Measurements from ENCODE around the gene ADGRB2. TPM values are rescaled to one million over a fixed set of nuclear protein-coding genes. Genes with fewer than 3 reads are reported as not detected.

The ADGRB2 gene
- total RNA-seq, 1 donor from 2014 or later, result 2.6 TPM

GRCh38 chr1:31795096-31795675 lies 31.0 kb upstream of the ADGRB2 start:
- no peak for DNase-seq (ENCODE audit: extremely low read depth, low read depth, low spot score)

- no peak for DNase-seq (ENCODE audit: extremely low read depth, low read depth, low spot score)
These were observed 29.6 kb upstream of the ADGRB2 start for GRCh38 chr1:31793586-31794285.

GRCh38 chr1:31793086-31793485 lies 28.9 kb upstream of the ADGRB2 start:
- no peak for DNase-seq (ENCODE audit: extremely low read depth, low read depth, low spot score)

GRCh38 chr1:31792541-31792940 lies 28.4 kb upstream of the ADGRB2 start:
- no peak for DNase-seq (ENCODE audit: extremely low read depth, low read depth, low spot score)

GRCh38 chr1:31792116-31792515 lies 28.0 kb upstream of the ADGRB2 start:
- no peak for DNase-seq (ENCODE audit: extremely low read depth, low read depth, low spot score)

GRCh38 chr1:31791131-31791858 lies 27.2 kb upstream of the ADGRB2 start:
- no peak for DNase-seq (ENCODE audit: extremely low read depth, low read depth, low spot score)

- no peak for DNase-seq (ENCODE audit: extremely low read depth, low read depth, low spot score)
These were observed 26.5 kb upstream of the ADGRB2 start for GRCh38 chr1:31790641-31791091.

GRCh38 chr1:31790140-31790539 lies 26.0 kb upstream of the ADGRB2 start:
- no peak for DNase-seq (ENCODE audit: extremely low read depth, low read depth, low spot score)

- DNase-seq (ENCODE audit: extremely low read depth, low read depth, low spot score), result no peak
These were observed 25.3 kb upstream of the ADGRB2 start for GRCh38 chr1:31789259-31790065.

- DNase-seq (ENCODE audit: extremely low read depth, low read depth, low spot score), result no peak
These were observed 24.7 kb upstream of the ADGRB2 start for GRCh38 chr1:31788825-31789256.

GRCh38 chr1:31788138-31788824 lies 24.1 kb upstream of the ADGRB2 start:
- DNase-seq (ENCODE audit: extremely low read depth, low read depth, low spot score), result peak; percentile 64

GRCh38 chr1:31787786-31788137 lies 23.6 kb upstream of the ADGRB2 start:
- no peak for DNase-seq (ENCODE audit: extremely low read depth, low read depth, low spot score)

GRCh38 chr1:31787261-31787660 lies 23.1 kb upstream of the ADGRB2 start:
- no peak for DNase-seq (ENCODE audit: extremely low read depth, low read depth, low spot score)

- DNase-seq (ENCODE audit: extremely low read depth, low read depth, low spot score), result no peak
These were observed 22.4 kb upstream of the ADGRB2 start for GRCh38 chr1:31786366-31787060.

- no peak for DNase-seq (ENCODE audit: extremely low read depth, low read depth, low spot score)
These were observed 21.8 kb upstream of the ADGRB2 start for GRCh38 chr1:31785947-31786290.

- DNase-seq (ENCODE audit: extremely low read depth, low read depth, low spot score), result no peak
These were observed 21.1 kb upstream of the ADGRB2 start for GRCh38 chr1:31785020-31785946.

- DNase-seq (ENCODE audit: extremely low read depth, low read depth, low spot score), result no peak
These were observed 20.3 kb upstream of the ADGRB2 start for GRCh38 chr1:31784356-31785019.

- DNase-seq (ENCODE audit: extremely low read depth, low read depth, low spot score), result no peak
These were observed 19.7 kb upstream of the ADGRB2 start for GRCh38 chr1:31783846-31784245.

Measured in glomerular endothelial cell (primary cell).